Measurements from ENCODE around the gene PPP1R1B. TPM values are rescaled to one million over a fixed set of nuclear protein-coding genes. Genes with fewer than 3 reads are reported as not detected.

Gene PPP1R1B
- total and polyA plus RNA-seq, 2 experiments from 2014 or later = 3.4 to 5.4 TPM

DNA sequence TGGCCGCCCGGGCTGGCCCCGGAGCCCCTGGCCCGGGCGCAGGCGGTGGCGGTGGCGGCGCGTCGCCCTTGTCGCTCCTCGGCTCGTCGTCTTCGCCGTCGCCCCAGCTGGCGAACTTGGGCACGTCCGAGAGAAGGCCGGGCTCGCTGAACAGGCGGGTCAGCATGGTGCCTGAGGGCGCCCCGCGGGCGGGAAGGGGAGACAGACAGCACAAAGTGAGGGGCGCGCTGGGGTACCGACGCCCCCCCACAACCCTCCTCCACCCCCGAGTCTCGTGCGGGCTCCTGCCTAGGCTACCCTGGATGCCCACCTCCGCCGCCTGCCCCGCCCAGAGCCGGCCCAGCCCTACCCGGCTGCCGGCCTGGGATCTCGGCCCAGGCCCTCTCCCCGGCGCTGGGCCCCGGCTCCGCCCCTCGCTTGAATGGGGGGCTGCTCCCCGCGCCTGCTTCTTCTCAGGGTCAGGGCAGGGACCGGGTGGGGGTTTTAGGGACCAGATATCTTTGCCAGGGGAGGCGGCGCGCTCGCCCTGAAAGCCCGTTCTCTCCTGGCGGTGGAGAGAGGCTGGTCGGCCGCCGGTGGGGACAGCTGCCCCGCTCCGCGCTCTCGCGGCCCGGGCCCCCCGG lies 20.2 kb upstream of the PPP1R1B start (continued):
- TF ChIP-seq, protein P1, sequence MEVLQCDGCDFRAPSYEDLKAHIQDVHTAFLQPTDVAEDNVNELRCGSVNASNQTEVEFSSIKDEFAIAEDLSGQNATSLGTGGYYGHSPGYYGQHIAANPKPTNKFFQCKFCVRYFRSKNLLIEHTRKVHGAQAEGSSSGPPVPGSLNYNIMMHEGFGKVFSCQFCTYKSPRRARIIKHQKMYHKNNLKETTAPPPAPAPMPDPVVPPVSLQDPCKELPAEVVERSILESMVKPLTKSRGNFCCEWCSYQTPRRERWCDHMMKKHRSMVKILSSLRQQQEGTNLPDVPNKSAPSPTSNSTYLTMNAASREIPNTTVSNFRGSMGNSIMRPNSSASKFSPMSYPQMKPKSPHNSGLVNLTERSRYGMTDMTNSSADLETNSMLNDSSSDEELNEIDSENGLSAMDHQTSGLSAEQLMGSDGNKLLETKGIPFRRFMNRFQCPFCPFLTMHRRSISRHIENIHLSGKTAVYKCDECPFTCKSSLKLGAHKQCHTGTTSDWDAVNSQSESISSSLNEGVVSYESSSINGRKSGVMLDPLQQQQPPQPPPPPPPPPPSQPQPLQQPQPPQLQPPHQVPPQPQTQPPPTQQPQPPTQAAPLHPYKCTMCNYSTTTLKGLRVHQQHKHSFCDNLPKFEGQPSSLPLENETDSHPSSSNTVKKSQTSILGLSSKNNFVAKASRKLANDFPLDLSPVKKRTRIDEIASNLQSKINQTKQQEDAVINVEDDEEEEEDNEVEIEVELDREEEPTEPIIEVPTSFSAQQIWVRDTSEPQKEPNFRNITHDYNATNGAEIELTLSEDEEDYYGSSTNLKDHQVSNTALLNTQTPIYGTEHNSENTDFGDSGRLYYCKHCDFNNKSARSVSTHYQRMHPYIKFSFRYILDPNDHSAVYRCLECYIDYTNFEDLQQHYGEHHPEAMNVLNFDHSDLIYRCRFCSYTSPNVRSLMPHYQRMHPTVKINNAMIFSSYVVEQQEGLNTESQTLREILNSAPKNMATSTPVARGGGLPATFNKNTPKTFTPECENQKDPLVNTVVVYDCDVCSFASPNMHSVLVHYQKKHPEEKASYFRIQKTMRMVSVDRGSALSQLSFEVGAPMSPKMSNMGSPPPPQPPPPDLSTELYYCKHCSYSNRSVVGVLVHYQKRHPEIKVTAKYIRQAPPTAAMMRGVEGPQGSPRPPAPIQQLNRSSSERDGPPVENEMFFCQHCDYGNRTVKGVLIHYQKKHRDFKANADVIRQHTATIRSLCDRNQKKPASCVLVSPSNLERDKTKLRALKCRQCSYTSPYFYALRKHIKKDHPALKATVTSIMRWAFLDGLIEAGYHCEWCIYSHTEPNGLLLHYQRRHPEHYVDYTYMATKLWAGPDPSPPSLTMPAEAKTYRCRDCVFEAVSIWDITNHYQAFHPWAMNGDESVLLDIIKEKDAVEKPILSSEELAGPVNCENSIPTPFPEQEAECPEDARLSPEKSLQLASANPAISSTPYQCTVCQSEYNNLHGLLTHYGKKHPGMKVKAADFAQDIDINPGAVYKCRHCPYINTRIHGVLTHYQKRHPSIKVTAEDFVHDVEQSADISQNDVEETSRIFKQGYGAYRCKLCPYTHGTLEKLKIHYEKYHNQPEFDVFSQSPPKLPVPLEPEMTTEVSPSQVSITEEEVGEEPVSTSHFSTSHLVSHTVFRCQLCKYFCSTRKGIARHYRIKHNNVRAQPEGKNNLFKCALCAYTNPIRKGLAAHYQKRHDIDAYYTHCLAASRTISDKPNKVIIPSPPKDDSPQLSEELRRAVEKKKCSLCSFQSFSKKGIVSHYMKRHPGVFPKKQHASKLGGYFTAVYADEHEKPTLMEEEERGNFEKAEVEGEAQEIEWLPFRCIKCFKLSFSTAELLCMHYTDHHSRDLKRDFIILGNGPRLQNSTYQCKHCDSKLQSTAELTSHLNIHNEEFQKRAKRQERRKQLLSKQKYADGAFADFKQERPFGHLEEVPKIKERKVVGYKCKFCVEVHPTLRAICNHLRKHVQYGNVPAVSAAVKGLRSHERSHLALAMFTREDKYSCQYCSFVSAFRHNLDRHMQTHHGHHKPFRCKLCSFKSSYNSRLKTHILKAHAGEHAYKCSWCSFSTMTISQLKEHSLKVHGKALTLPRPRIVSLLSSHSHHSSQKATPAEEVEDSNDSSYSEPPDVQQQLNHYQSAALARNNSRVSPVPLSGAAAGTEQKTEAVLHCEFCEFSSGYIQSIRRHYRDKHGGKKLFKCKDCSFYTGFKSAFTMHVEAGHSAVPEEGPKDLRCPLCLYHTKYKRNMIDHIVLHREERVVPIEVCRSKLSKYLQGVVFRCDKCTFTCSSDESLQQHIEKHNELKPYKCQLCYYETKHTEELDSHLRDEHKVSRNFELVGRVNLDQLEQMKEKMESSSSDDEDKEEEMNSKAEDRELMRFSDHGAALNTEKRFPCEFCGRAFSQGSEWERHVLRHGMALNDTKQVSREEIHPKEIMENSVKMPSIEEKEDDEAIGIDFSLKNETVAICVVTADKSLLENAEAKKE (CRISPR knock-in tag; IDR thresholded peaks at IDR 0.05) = no peak
- TF ChIP-seq STAT1 (IDR thresholded peaks at IDR 0.05; ENCODE audit: unreplicated experiment) (no peak), EZH2phosphoT487 (IDR thresholded peaks at IDR 0.05; ENCODE audit: unreplicated experiment) (no peak)
- TF ChIP-seq, protein P2, sequence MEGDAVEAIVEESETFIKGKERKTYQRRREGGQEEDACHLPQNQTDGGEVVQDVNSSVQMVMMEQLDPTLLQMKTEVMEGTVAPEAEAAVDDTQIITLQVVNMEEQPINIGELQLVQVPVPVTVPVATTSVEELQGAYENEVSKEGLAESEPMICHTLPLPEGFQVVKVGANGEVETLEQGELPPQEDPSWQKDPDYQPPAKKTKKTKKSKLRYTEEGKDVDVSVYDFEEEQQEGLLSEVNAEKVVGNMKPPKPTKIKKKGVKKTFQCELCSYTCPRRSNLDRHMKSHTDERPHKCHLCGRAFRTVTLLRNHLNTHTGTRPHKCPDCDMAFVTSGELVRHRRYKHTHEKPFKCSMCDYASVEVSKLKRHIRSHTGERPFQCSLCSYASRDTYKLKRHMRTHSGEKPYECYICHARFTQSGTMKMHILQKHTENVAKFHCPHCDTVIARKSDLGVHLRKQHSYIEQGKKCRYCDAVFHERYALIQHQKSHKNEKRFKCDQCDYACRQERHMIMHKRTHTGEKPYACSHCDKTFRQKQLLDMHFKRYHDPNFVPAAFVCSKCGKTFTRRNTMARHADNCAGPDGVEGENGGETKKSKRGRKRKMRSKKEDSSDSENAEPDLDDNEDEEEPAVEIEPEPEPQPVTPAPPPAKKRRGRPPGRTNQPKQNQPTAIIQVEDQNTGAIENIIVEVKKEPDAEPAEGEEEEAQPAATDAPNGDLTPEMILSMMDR (conservative IDR thresholded peaks at IDR 0.05; ENCODE audit: low read depth in 2 of 2) = no peak

DNA sequence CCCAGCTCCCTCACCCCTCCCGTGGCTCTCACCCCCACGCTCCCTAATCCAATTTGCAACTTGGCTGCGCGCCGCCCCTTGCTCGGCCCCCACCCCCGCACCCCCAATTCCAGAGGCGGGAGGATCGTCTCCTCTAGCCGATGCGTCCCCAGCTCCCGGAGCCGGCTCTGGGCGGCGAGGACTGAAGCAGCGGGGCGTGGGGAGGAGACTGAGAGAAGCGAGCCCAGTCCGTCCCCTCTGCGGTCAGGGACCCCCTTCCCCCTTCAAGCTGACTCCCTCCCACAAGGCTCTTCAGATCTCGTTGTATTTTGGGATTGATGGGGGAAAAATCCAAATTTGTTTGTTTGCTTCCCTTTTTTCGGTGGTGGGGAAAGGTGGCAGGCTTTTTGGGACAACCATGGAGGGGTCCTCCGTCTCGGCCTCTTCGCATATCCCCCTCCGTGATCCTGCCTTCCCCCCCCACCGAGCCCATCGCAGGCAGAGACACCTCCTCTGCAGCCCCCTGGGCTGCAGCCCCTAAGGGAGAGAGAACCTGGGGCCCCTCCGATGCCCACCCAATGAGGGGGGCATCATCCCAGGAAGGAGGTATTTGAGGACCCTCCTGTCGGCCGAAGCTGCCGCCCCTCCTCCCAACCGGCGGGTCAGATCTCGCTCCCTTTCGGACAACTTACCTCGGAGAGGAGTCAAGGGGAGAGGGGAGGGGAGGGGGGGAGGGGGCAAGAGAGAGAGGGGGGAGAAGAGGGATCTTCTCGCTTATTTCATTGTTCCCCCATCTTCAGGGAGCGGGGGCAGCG lies 19.5 kb upstream of the PPP1R1B start:
- DNase-seq (ENCODE audit: low spot score) = peak; percentile 77
- Histone ChIP-seq H3K27me3 (ENCODE audit: insufficient read depth) (peaks cover 100% of the 10 kb centered on the region), H3K4me2 (peak overlapping the region; percentile 88), H3F3A (replicated peaks; ENCODE audit: low read depth) (peaks cover 25% of the 10 kb centered on the region), H3K4me3 (peak overlapping the region; percentile 66), H3K9me2 (ENCODE audit: insufficient read depth) (no peaks in the 10 kb centered on the region), H3K27ac (ENCODE audit: low read depth) (no peak overlapping the region), H3K36me3 (ENCODE audit: insufficient read depth) (no peaks in the 10 kb centered on the region), H2AFZ (peak overlapping the region; percentile 83; the same call in 1 of the 2 replicates), H3K79me2 (replicated peaks; ENCODE audit: insufficient read depth) (no peaks in the 10 kb centered on the region), H4K20me1 (replicated peaks; ENCODE audit: insufficient read depth) (peaks cover 4% of the 10 kb centered on the region; the same call in 1 of the 2 replicates), H3K4me1 (ENCODE audit: insufficient read depth) (peaks cover 30% of the 10 kb centered on the region)
- peak; percentile 21 for ATAC-seq
- peak; percentile 92 for TF ChIP-seq EZH2 (IDR thresholded peaks at IDR 0.05; ENCODE audit: low read depth, unreplicated experiment)
- TF ChIP-seq POLR2AphosphoS5 (IDR thresholded peaks at IDR 0.05; ENCODE audit: low read depth) = no peak
- H3K36me3 Mint-ChIP-seq (ENCODE audit: low read depth) = no peaks in the 10 kb centered on the region
- H3K27me3 Mint-ChIP-seq (ENCODE audit: insufficient read depth, low read depth, poor library complexity) = peaks cover 88% of the 10 kb centered on the region
- peaks cover 29% of the 10 kb centered on the region for H3K4me1 Mint-ChIP-seq
- no peak overlapping the region for H3K27ac Mint-ChIP-seq
- H3K9me3 Mint-ChIP-seq = no peaks in the 10 kb centered on the region
- peak overlapping the region; percentile 69 for H3K4me3 Mint-ChIP-seq

Measured in GM23338 (cell line).